Right ventricle myocardium superior (tissue), 1 donor: ENCODE measurements around the gene C9orf78. TPM values are rescaled to one million over a fixed set of nuclear protein-coding genes. Genes with fewer than 3 reads are reported as not detected.
"Not testable (repeated sequence)": the region's sequence is repeated elsewhere in the genome, so short reads cannot be mapped to it uniquely, and the experiment has no call there.

ENCODE experiments used
- ATAC-seq: fragments of 200-7000 bp; cut with Tn5 transposase; one replicate; pipeline ENCODE4 v1.9.1; 2020; ENCODE audit warnings: mild to moderate bottlenecking; ENCODE audit not compliant: poor library complexity
- DNase-seq: peaks from one replicate; pipeline ENCODE4 v3.0.0-alpha.2; 2020
- intact Hi-C: fragments of 100-400 bp; cut with DNase I; formaldehyde crosslinking; loops from one replicate; pipeline ENCODE4 v1.11.2; 2022
- total RNA-seq: library from RNA; stranded (reverse); fragmentation: NEBNext Ultra II Directional; extraction: Animal tissue kit (Norgen Biotek cat#: 25700); gene quantifications from one replicate; pipeline ENCODE4 v1.2.1, GENCODE V29; 2021
- donor health status: DM: no; HTN: yes; CAD: no; lungs with severe emphysema.

Gene C9orf78
- total RNA-seq, 1 donor from 2014 or later, result 31.4 TPM

DNA sequence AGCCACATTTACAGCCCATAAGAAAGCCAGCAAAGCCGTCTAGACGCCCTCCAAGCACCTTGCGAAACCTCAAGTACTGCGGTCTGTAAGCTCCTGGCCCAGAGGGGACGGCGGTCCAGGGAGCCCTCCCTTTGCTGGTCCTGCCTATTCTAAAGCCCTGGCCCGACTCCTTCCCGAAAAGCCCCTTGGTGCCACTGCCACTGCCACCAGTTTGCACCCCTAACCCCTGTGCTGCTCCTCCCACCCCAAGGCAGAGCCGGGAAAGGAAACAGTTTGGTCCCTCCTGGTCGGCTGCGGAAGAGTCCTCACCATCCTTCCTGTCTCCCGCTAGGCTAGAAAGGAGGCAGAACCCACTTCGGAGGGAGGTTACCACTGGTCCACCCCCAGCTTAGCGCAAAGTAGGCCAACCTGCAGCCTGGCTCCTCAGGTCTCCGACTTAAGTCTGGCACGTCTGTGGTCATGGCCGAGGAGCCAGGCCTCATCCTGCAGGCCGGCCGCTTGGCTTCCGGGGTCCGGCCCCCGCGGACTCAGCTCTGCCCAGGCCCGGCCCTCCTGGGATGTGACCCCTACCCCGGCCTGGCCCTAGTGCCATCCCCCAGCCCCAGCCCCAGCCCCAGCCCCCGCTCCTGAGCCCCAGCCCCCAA is 12.1 kb downstream of the C9orf78 start:
- DNase-seq, result peak; percentile 41
- intact Hi-C loops, result no loop called here
- ATAC-seq, result peak; percentile 16

DNA sequence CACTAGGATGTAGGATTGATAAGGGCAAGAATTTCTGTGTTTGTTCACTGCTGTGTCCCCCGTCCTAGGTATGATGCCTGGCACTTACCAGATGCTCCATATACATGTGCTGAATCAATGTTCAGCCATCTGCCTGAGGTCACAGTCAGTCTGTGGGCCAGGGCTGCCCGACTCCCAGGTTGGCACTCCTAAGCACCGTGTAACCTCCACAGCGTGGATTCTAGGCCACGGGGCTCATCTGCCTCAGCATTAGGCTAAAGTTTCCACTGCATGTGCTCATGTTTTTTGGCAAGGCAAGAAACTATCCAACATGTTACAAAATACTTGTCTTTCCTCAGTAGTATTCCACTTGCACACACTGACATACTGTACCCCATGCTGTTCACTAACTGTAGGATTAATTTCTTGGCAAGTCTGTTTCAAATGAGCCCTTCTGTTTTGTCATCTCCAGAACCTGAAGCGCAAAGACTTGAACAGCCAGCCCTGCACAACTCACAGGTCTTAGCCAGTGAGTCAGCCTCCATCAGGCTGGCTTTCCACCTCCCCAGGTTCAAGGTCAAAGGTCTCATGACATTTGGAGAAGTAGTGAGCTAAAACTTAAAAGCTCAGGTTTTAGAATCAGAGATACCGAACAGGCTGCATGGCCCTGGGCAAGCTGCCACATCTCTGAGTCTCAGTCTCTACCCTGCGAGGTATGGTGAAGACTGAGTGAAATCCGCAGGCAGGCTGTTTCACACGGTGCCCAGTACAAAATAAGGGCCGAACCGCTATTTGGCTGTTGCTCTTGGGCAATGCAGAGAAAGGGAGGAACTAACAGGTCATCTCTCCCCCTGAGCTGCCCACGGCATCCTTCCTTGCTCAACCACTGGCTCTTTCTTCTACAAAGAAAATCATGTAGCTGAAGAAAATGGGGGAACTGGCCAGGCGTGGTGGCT is 18.3 kb downstream of the C9orf78 start:
- DNase-seq (no peak), ATAC-seq (no peak)
- intact Hi-C loops, result no loop called here

DNA sequence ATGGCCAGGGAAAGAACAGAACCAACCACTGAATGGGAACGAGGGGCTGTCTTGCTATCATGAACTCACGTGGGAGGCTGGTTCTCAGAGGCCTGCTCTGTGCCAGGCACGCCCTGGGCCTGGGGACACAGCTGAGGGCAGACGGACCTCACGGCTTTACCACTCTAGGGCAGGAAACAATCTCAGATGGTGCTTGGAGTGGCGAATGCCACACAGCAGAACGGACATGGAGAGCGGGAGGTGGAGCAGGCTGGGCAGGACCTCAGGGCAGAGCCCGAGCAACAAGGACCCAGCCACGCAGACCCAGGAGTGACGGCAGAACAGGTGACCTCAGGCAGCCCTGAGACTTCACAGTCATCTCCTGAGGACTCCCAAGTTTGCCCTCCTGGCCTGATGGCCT is 19.8 kb downstream of the C9orf78 start:
- no peak for ATAC-seq

DNA sequence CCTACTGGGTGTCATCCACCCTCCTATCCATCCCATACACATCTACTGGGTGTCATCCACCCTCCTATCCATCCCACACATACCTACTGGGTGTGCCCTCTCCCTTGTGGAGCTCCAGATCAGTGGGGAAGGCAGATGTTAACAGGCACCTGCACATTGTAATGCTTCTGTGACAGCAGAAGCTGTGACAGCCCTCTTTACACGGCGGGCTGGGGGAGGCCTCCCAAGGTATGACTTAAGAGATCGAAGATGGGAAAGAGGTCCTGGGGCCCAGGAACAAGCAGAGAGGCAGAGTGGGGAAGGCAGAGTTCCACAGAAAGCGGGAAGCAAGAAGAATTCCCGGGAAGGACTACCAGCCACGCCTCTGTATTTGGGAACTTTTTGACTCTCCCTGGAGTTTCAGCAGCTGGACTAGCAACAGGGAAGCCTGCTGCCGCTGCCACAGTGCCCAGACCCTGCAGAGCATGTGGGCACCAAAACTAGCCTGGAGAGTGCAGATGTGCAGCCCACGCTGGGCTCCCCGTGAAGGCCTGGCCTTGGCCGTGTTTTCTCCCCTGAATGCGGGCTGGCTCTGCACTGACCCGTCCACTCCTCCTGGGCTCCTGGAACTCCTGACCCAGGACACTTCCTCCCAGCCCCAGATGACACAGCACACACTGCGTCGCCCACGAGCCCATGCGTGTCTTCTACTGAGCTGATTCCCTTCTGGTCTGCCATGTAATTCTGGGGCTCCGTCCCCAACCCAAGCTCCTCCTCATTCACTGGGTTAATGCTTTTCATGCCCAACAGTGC is 20.4 kb downstream of the C9orf78 start:
- DNase-seq (no peak), ATAC-seq (no peak)
- intact Hi-C loops, result no loop called here

More for the DNA sequence above, 19.8 kb downstream of the C9orf78 start:
- intact Hi-C loops, result no loop called here
- DNase-seq, result no peak

DNA sequence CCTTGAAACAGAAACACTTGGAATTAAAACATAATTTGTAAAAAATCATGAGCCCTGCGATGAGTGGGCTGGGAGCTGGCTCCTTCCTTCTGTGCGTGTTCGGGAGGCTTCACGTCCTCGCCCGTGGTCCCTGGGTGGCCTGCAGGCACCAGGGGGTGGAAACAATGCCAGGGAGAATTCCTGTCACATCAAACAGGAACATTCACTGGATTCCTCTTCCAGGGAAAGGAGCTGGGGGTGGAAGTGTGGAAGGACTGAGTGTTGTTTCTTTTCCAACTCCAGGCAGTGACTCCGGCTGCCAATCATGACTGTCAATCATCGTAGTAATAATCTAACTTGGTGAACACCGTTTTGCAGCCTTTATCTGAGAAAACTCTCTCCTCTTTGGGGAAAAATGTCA is 21.4 kb downstream of the C9orf78 start:
- intact Hi-C loops, result no loop called here
- no peak for ATAC-seq
- DNase-seq, result no peak

DNA sequence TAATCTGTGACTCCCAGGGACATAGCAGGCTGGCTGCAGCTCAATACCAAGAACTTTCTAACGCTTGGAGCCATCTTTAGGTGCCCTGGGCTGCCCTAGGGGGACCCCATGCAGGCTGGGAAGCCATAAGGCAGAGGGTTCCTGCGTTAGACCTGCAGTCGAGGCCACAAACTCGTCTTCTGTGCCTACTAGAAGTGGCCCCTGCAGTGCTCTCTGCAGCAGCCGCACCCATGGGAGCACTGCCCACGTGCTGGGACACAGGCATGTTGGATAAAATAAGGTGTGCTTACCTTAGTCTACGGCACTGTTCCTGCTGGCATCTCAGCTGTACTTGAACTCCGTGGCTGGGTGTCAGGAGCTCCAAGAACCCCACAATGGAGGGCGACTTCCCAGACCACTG is 22.7 kb downstream of the C9orf78 start:
- no peak for ATAC-seq
- intact Hi-C loops, result no loop called here

DNA sequence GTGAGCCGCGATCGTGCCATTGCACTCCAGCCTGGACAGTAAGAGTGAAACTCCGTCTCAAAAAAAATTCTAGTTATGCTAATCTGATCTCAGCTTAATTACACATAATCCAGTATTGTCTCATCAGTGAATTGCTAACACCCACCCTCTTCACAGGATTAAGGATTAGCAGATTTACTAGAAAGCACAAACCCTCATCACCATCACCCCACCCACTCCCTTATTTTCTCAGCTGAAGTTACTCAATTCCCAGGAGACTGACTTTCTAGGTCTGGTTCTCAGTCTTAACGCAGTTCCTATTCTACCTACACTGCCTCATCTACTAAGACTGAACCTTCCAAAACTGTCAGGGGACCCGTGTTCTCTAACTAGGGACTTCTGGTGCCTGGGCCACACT is 23.1 kb downstream of the C9orf78 start:
- ATAC-seq (no peak), DNase-seq (no peak)
- intact Hi-C loops, result no loop called here

More for the DNA sequence above, 22.7 kb downstream of the C9orf78 start:
- DNase-seq, result no peak

DNA sequence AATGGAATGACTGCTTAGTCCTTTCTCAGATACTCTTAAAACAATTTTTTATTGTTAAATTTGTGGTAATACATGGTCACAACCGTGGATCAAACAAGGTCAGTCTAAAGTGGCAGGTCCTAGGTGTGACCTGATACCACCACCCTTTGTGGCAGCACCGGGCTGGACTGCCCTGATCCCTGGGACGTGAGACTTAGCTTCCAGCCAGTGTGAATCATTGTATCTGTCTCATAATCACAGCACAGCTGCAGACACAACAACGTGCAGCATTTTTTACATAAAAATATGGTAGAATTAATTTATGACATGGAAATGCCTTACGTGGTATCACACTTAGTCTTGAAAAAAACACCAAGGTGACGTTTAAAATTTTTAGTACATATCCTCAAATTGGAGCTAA is 24.3 kb downstream of the C9orf78 start:
- DNase-seq (no peak), ATAC-seq (no peak)
- intact Hi-C loops, result no loop called here

DNA sequence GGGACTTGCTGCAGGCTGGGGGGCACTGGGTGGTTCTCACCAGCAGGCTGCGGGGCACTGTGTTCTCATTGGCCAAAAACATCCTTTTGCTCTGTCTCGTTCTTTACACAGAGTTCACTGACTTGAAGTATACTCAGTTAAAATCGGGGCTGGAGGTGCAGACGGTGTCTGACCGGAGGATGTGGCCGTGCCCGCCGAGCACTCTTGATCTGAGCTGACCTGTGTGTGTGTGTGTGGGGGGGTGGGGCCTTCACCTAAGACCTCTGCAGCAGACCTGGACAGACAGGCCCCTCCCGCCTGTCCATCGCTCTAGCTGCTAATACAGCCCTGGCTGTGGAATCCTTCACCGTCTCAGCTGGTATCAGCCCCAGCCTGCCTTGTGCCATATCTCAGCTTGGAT is 25.0 kb downstream of the C9orf78 start:
- DNase-seq (no peak), ATAC-seq (no peak)
- intact Hi-C loops, result no loop called here

DNA sequence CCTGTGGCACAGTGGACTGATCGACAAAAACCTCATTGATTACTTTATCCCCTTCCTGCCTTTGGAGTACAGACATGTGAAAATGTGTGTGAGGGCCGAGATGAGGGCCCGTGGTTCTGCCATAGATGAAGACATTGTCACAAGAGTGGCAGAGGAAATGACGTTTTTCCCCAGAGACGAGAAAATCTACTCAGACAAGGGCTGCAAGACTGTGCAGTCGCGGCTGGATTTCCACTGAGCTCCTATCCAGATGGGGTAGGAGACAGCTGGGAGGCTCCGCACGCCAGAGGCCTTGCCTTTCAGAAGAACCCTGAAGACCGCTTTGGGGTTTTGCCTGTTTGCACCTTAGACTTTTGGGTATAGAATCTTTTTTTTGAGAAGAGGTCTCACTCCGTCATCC is 25.7 kb downstream of the C9orf78 start:
- DNase-seq, result no peak
- ATAC-seq, result no peak

DNA sequence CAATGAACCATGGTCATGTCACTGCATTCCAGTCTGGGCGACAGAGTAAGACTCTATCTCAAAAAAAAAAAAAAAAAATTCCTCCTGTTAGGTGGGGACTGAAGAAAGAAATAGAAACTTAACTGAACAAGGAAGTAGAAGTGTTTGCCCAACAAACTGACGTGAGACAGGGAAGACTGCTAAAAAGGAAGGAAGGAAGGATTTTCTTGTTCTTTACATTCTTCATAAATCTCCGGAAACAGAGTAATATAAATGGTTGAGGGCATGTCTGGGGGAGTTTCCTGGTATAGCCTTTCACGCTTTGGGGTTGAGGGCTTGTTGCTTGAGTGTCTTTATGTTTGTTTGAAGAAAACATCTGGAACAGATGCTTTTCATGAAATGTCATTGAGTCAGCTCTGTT is 29.0 kb downstream of the C9orf78 start:
- DNase-seq, result no peak
- intact Hi-C loops, result no loop called here
- no peak for ATAC-seq

More for the DNA sequence above, 25.7 kb downstream of the C9orf78 start:
- intact Hi-C loops, result no loop called here

DNA sequence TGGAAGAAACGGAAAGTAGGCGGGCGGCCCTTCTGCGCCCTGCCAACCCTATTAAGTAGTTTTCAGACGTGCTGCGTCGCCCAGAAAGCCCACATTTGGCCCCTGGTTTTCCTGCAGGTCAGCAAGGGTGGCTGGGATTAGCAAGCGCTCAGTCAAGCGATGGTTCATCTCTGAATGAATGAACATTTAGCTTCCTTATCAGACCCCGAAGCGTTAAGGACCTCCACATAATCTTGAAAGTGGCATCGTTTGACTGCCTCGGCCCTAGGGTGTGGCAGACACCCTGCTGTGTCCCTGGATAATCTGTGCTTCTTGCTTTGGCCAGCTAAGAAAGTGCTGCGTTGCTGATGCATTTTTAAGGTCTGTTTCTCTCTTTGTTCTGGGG is 31.4 kb downstream of the C9orf78 start:
- DNase-seq (no peak), ATAC-seq (no peak)
- intact Hi-C loops, result no loop called here

DNA sequence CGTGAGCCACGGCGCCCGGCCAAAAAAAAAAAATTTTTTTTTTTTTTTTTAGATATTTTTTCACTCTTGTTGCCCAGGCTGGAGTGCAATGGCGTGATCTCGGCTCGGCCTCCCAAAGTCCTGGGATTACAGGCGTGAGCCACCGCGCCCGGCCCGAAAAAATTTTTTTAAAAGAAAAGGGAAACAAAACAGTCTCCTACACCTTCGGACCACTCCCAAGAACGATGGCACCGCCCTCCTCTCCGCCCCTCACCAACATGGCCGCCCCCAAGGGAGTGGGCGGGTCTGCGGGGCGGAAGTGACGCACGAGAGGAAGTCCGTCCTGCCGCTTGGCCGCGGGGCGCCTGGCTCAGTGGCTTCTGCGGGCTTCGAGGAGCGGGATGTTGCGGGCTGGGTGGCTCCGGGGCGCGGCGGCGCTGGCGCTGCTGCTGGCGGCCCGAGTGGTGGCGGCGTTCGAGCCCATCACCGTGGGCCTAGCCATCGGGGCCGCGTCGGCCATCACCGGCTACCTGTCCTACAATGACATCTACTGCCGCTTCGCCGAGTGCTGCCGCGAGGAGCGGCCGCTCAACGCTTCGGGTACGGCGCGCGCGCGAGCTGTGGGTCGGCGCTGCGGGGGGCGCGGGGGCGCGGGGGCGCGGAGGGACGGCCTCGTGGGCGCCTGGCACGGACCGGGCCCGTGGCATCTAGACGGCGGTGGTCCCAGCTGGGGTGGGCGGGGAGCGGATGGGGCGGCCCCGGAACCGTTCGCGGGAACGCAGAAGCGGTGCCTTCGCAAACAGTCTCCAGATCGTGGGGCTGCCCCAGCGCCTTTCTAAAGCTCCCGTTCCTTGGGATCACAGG is 32.0 kb downstream of the C9orf78 start, which contains the start of gene TOR1B:
TSS of gene TOR1B (plus strand) at position 352 of the 843 bp plus-strand sequence. CDS start at position 381, 29 bp downstream.
- intact Hi-C loops, result no loop called here
- ATAC-seq (peak; percentile 99), DNase-seq (peak; percentile 97)

DNA sequence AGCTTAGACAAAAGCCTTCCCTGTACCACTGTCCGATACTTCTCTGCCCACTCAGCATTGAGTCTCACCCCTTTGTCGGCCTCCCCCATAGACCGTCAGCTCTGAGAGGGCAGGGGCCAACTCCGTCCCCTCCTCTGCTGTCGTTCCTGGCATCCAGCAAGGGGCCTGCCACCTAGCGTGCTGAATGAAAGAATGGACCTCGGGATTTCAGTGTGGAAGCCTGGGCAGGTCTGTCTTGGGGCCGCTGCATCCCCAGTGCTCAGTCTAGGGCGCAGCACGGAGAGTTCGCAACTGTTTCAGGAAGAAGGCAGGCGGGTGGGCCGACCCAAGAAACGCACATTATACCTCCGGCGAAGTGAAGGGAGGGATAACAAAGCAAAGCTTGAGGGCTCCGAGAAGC is 33.6 kb downstream of the C9orf78 start:
- no peak for ATAC-seq
- intact Hi-C loops, result no loop called here
- no peak for DNase-seq

DNA sequence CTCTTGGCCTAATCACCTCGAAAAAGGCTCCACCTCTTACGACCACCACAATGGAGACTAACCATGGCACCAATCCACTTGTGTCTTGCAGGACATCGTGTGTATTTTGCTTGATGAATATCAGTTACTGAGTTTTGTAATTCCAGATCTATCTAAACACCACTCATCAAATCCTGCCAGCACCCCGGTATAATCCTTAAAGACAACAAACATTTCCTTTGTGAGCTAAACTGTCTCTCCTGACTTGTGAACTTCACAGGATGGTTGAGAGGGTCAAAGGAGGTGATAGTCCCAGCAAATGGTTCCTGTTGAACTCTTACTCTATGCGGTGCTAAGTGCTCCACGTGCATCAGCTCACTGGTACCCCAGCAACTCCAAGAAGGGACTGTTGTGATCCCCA is 36.1 kb downstream of the C9orf78 start:
- no peak for ATAC-seq
- intact Hi-C loops, result no loop called here
- DNase-seq, result no peak

DNA sequence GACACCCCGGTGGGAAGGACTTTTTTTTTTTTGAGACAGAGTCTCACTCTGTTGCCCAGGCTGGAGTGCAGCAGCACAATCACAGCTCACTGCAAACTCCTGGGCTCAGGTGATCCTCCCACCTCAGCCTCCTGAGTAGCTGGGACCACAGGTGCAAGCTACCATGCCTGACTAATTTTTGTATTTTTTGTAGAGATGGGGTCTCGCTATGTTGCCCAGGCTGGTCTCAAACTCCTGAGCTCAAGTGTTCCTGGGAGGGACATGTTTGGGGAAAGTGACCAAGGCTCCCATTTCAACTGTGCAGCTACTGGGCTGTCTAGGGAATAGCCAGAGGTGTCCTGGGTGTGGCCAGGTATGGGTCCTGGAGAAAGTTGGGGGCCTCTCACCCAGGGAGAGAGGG is 39.0 kb downstream of the C9orf78 start:
- DNase-seq, ATAC-seq, intact Hi-C loops: not testable (repeated sequence)

DNA sequence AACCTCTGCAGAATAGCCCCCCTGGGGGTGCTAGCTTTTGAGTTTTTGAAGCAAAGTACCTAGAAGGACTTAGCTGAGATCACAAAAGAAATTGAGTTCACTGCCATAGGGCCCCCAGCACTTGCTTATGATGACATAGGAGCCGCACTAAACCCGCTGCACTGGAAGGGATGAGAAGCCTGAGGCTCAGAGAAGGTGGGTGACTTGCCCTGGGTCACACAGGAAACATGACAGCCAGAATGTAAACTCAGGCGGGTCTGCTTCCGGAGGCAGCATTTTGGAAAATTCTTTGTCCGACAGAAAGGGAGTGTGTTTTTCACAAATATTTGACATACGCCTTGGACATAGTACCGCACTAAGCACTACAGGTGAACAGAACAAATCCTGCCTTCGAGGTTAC is 40.5 kb downstream of the C9orf78 start:
- intact Hi-C loops, result no loop called here
- ATAC-seq (no peak), DNase-seq (no peak)

DNA sequence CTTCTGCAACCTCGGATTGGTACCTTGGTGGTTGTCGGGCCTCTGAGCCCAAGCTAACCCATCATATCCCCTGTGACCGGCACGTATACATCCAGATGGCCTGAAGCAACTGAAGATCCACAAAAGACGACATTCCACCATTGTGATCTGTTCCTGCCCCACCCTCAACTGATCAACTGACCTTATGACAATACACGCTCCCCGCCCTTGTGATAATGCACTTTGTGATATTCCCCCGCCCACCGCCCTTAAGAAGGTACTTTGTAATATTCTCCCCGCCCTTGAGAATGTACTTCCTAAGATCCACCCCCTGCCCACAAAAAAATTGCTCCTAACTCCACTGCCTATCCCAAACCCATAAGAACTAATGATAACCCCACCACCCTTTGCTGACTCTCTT is 48.6 kb downstream of the C9orf78 start:
- DNase-seq (no peak), ATAC-seq (no peak)
- intact Hi-C loops, result loop anchor here (5.0 kb wide), 1 partner anchor 654 kb away; no protein-coding TSS in a partner anchor
